K562 (cell line): Measurements from ENCODE around the gene DPM1. TPM values are rescaled to one million over a fixed set of nuclear protein-coding genes. Genes with fewer than 3 reads are reported as not detected.
A peak's percentile ranks its signal among the peaks of the same experiment; 100 is the strongest.

Source experiments
- ATAC-seq: fragments of 200-7000 bp; cut with Tn5 transposase; 3 replicates; pipeline ENCODE4 v1.9.1; 2020; ENCODE audit warnings: moderate library complexity
- BruUV-seq: library from RNA; stranded (reverse); fragments of 400-500 nt; replicated peaks from 2 replicates; lab custom pipeline; 2021; lab: Mats Ljungman, UMichigan
- CTCF ChIA-PET: fragments of 300-600 bp; formaldehyde crosslinking; extraction: SDS; loops from one replicate; lab custom pipeline; 2021; ENCODE audit warnings: low intra/inter-chr PET ratio; lab: Yijun Ruan, JAX
- POLR2A ChIA-PET: fragments of 300-600, 350-650 bp; sonication (Branson Sonifier 250); formaldehyde crosslinking; extraction: SDS; loops from one replicate; lab custom pipeline; 2021; ENCODE audit warnings: antibody characterized with exemption, inconsistent platforms; lab: Yijun Ruan, JAX
- DNase-seq, 4 experiments: peaks; one replicate each; pipeline versions ENCODE4 v3.0.0 to v3.0.0-alpha.2; 2011 to 2018; ENCODE audit warnings: low spot score in 3 of 4, mixed read lengths in 3 of 4; ENCODE audit errors: extremely low read depth in 1 of 4
- FAIRE-seq: peaks from 2 replicates; lab custom pipeline; 2011; peaks lifted over from hg19 to GRCh38; lab: Jason Lieb, UNC
- H2AFZ ChIP-seq: 2 replicates; pipeline ENCODE4 v1.6.0; 2011; ENCODE audit warnings: low read depth, low read length, control low read depth, inconsistent platforms
- H3K27ac ChIP-seq: fragments of 200-600 bp; 3 replicates; pipeline ENCODE4 v1.8.0; 2011; ENCODE audit warnings: low read depth, mild to moderate bottlenecking, control low read depth, inconsistent platforms, low read length, moderate library complexity, mixed read lengths; ENCODE audit errors: extremely low read depth
- H3K27me3 ChIP-seq, 2 experiments: fragments of 300-600 bp in 1 of 2; 2 replicates in 1 of 2; 3 replicates in 1 of 2; pipeline versions ENCODE4 v1.6.0 to v1.8.0; 2011; ENCODE audit warnings: inconsistent platforms in 2 of 2, low read length in 2 of 2, mild to moderate bottlenecking in 1 of 2, mixed read lengths in 1 of 2, moderate library complexity in 1 of 2; ENCODE audit not compliant: control insufficient read depth in 2 of 2, insufficient read depth in 2 of 2
- H3K36me3 ChIP-seq: fragments of 300-600 bp; 3 replicates; pipeline ENCODE4 v1.8.0; 2011; ENCODE audit warnings: mild to moderate bottlenecking, low read length, inconsistent platforms; ENCODE audit not compliant: control insufficient read depth, insufficient read depth
- H3K4me1 ChIP-seq, 2 experiments: fragments of 200-600 bp in 1 of 2; replicated peaks in 1 of 2; 2 replicates in 1 of 2; 3 replicates in 1 of 2; pipeline versions ENCODE4 v1.5.1 to v1.8.0; 2011; ENCODE audit warnings: inconsistent platforms in 2 of 2, low read length in 2 of 2, mild to moderate bottlenecking in 1 of 2, mixed read lengths in 1 of 2, moderate library complexity in 1 of 2; ENCODE audit not compliant: control insufficient read depth in 2 of 2, insufficient read depth in 2 of 2
- H3K4me2 ChIP-seq: 2 replicates; pipeline ENCODE4 v1.6.1; 2011; ENCODE audit warnings: low read length, control low read depth, inconsistent platforms, mixed read lengths; ENCODE audit not compliant: insufficient read depth
- H3K4me3 ChIP-seq: fragments of 200-600 bp; sonication (generic), shearing (Covaris generic); 2 replicates; pipeline ENCODE4 v1.5.1; 2016; ENCODE audit warnings: control low read depth, inconsistent platforms
- H3K79me2 ChIP-seq: fragments of 200-600 bp; 3 replicates; pipeline ENCODE4 v1.8.0; 2011; ENCODE audit warnings: low read length, inconsistent platforms; ENCODE audit not compliant: control insufficient read depth, insufficient read depth
- H3K9ac ChIP-seq, 2 experiments: 2 replicates each; pipeline versions ENCODE4 v1.6.0 to v1.6.1; 2011; ENCODE audit warnings: low read depth in 2 of 2, low read length in 2 of 2, control low read depth in 1 of 2, inconsistent platforms in 1 of 2, mild to moderate bottlenecking in 1 of 2, mixed read lengths in 1 of 2; ENCODE audit not compliant: insufficient read depth in 1 of 2
- H3K9me1 ChIP-seq: one replicate; pipeline ENCODE4 v1.6.0; 2011; ENCODE audit warnings: inconsistent platforms, mild to moderate bottlenecking, low read length, moderate library complexity; ENCODE audit not compliant: control insufficient read depth, insufficient read depth
- H3K9me3 ChIP-seq: replicated peaks from 2 replicates; pipeline ENCODE4 v1.5.1; 2011; ENCODE audit warnings: low read depth, low read length, inconsistent platforms; ENCODE audit not compliant: control insufficient read depth, insufficient read depth
- H4K20me1 ChIP-seq: replicated peaks from 2 replicates; pipeline ENCODE4 v1.6.1; 2011; ENCODE audit warnings: low read length, inconsistent platforms, mixed read lengths; ENCODE audit not compliant: control insufficient read depth, insufficient read depth
- ARID2 ChIP-seq: fragments of 450-650 bp; IDR thresholded peaks from 2 replicates; pipeline ENCODE4 v1.6.1; 2017; ENCODE audit warnings: antibody characterized with exemption, mild to moderate bottlenecking
- DIDO1 ChIP-seq: fragments of 450-650 bp; IDR thresholded peaks from 2 replicates; pipeline ENCODE4 v1.6.1; 2016; ENCODE audit warnings: low read depth, missing biosample characterization, missing genetic modification characterization
- EZH2 ChIP-seq: IDR thresholded peaks from 2 replicates; pipeline ENCODE4 v1.6.1; 2012; ENCODE audit warnings: low read depth, mild to moderate bottlenecking, inconsistent platforms, low read length, borderline replicate concordance
- GTF2E2 ChIP-seq: fragments of 200-800 bp; sonication (Bioruptor generic); IDR thresholded peaks from 2 replicates; pipeline ENCODE4 v1.6.1; 2016; ENCODE audit warnings: missing genetic modification characterization, missing compliant biosample characterization
- HMG20A ChIP-seq: fragments of 450-650 bp; formaldehyde crosslinking; conservative IDR thresholded peaks from 2 replicates; pipeline ENCODE4 v1.4.0; 2020; ENCODE audit warnings: mild to moderate bottlenecking, mixed read lengths
- MXI1 ChIP-seq: IDR thresholded peaks from 2 replicates; pipeline ENCODE4 v1.6.1; 2011; ENCODE audit warnings: low read depth, mild to moderate bottlenecking, improper control_type of control experiment, low read length
- SMAD1 ChIP-seq: fragments of 150-350 bp; IDR thresholded peaks from 2 replicates; pipeline ENCODE4 v1.6.1; 2014; ENCODE audit warnings: low read length, low read depth; ENCODE audit not compliant: partially characterized antibody
- ZBTB12 ChIP-seq: fragments of 250-450 bp; sonication (Bioruptor Pico); IDR thresholded peaks from 2 replicates; pipeline ENCODE4 v1.4.0; 2020
- ZNF140 ChIP-seq: fragments of 250-450 bp; sonication (Bioruptor Pico); IDR thresholded peaks from 2 replicates; pipeline ENCODE4 v1.8.0; 2021; ENCODE audit warnings: moderate library complexity, mild to moderate bottlenecking, inconsistent platforms
- WGBS: fragments of 100-300 bp; shearing (Covaris generic); methylation state at CpG from one replicate; pipeline ENCODE4 v1.1.6; 2016; ENCODE audit warnings: low coverage, mixed read lengths; ENCODE audit not compliant: insufficient coverage; ENCODE audit errors: missing lambda C conversion rate; 5-methylcytosine and 5-hydroxymethylcytosine counted together
- in situ Hi-C: fragments of 300-500 bp; cut with MboI; formaldehyde crosslinking; loops from 4 replicates; pipeline ENCODE4 v1.15.0; 2018; ENCODE audit warnings: inconsistent platforms, mixed read lengths
- intact Hi-C: fragments of 100-400 bp; cut with micrococcal nuclease; formaldehyde crosslinking; loops from 2 replicates; pipeline ENCODE4 v1.14.2; 2022
- polyA plus RNA-seq, 8 experiments: library from polyadenylated mRNA; depleted of rRNA in 4 of 8; stranded (reverse) in 5 of 8; unstranded in 3 of 8; fragments of >200 nt; fragmentation: Nextera tagmentation in 2 of 8; fragmentation: Illumina TruSeq in 1 of 8; extraction: Ambion mirVana in 2 of 8; extraction: Trizol in 1 of 8; gene quantifications; 2 replicates each; pipeline versions ENCODE4 v1.2.1 to v1.2.3, GENCODE V29; 2011 to 2014; ENCODE audit warnings: inconsistent platforms in 1 of 8, missing spikeins in 1 of 8
- total RNA-seq, 7 experiments: library from RNA; depleted of rRNA in 6 of 7; stranded (reverse); fragments of >200 nt in 6 of 7; fragmentation: Illumina TruSeq in 2 of 7; extraction: Trizol in 2 of 7; gene quantifications; 2 replicates each; pipeline versions ENCODE4 v1.2.1 to v1.2.3, GENCODE V29; 2011 to 2021; ENCODE audit warnings: low replicate concordance in 1 of 7

Gene DPM1
- total and polyA plus RNA-seq, 9 of the 15 experiments (the other 6 are each of a cell fraction or from before 2014, with no cell fraction given) = 75.2 to 190 (median 153) TPM

DNA sequence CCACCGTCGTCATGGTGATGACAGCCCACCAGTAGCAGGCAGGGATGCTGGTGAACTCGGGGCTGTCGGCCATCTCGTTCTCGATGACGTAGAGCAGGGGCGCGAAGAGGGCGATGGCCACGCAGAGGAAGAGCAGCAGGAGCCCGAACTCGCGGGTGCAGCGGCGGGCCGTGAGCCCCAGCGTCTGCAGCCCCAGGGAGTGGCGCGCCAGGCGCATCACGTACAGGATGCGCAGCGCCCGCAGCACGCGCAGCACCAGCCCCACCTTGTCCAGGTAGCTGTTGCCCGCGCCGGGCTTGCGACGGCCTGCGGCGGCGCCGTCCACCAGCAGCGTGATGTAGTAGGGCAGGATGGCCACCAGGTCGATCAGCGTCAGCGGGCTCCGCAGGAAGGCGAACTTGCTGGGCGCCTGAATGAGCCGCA lies 46.0 kb upstream of the DPM1 start (continued):
- TF ChIP-seq GTF2E2 (tag) (no peak), DIDO1 (tag) (no peak), EZH2 (no peak)

DNA sequence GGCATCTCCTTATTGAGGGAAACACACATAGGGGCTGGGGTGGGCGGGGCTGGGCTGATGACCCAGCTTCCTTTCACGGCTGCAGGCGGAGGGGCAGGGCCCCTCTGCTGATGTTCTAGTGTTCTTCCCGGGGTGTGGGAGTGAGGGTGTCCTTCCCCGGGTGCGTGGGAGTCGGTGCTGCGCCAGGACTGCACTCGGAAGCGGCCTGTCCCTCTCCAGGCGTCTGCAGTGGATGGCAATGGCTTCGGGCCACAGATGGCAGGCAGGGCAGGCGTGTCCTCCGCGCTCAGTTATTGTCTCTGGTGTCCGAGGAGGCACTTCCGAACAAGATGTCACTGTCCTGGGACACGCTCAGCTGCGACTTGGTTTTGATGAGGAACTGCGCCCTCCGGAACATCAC lies 45.4 kb upstream of the DPM1 start:
- Histone ChIP-seq H3K9me3 (no peaks in the 10 kb centered on the region), H3K27me3 (peaks cover 31 to 63% of the 10 kb centered on the region in 2 experiments; a peak in 4 of 5 replicates), H3K4me3 (no peak overlapping the region), H3K9ac (no peak overlapping the region), H3K27ac (no peak overlapping the region), H3K9me1 (no peaks in the 10 kb centered on the region), H3K79me2 (no peaks in the 10 kb centered on the region), H3K4me1 (peaks cover 0 to 13% of the 10 kb centered on the region in 2 experiments; a peak in 1 of 5 replicates), H2AFZ (no peak overlapping the region), H3K36me3 (no peaks in the 10 kb centered on the region), H4K20me1 (0 out of 2 replicates have a peak, but pooled peaks cover 3% of the 10 kb centered on the region), H3K4me2 (no peak overlapping the region)
- ChIA-PET POLR2A (interaction anchor here (0.7 kb wide), 1 partner anchor 11 kb away, joined by 3 read pairs; no protein-coding TSS in a partner anchor), CTCF (no interaction called here)
- DNase-seq = peak in 1 of 4 experiments; percentile 25
- 15% methylated on average over 17 of the region's 21 CpGs for WGBS
- ATAC-seq = no peak; the same call in 2 of the 3 replicates
- no peak for TF ChIP-seq MXI1
- TF ChIP-seq ZBTB12 (CRISPR knock-in tag) = no peak
- no peak for TF ChIP-seq SMAD1
- TF ChIP-seq ARID2 = no peak
- TF ChIP-seq HMG20A = no peak
- TF ChIP-seq ZNF140 (CRISPR knock-in tag) = no peak
- no peak for FAIRE-seq
- in situ Hi-C loops (no loop called here), intact Hi-C loops (no loop called here)
- no TSS peak for BruUV-seq
